HepG2 (cell line): ENCODE measurements around the gene AK2. TPM values are rescaled to one million over a fixed set of nuclear protein-coding genes. Genes with fewer than 3 reads are reported as not detected.

Experiments used
- ARNTL ChIP-seq: sonication (generic); formaldehyde crosslinking; IDR thresholded peaks from 2 replicates; pipeline ENCODE4 v1.4.0; 2020; ENCODE audit warnings: mild to moderate bottlenecking, missing genetic modification reagents
- ATF2 ChIP-seq: sonication (generic); formaldehyde crosslinking; IDR thresholded peaks from 2 replicates; pipeline ENCODE4 v1.4.0; 2020; ENCODE audit warnings: missing genetic modification reagents
- CC2D1A ChIP-seq: sonication (generic); formaldehyde crosslinking; IDR thresholded peaks from 2 replicates; pipeline ENCODE4 v1.8.1; 2023; ENCODE audit warnings: mild to moderate bottlenecking, missing genetic modification reagents
- DMAP1 ChIP-seq: IDR thresholded peaks from 2 replicates; pipeline ENCODE4 v1.6.1; 2016
- ELF4 ChIP-seq: sonication (generic); formaldehyde crosslinking; IDR thresholded peaks from 2 replicates; pipeline ENCODE4 v1.5.0; 2020; ENCODE audit warnings: missing genetic modification reagents, mild to moderate bottlenecking, moderate library complexity, borderline replicate concordance
- ERF ChIP-seq: IDR thresholded peaks from 2 replicates; pipeline ENCODE4 v1.6.1; 2018; ENCODE audit warnings: missing biosample characterization, missing genetic modification reagents
- NFATC3 ChIP-seq: sonication (generic); formaldehyde crosslinking; IDR thresholded peaks from 2 replicates; pipeline ENCODE4 v1.5.1; 2020; ENCODE audit warnings: mild to moderate bottlenecking, missing genetic modification reagents
- POLR2AphosphoS2 ChIP-seq: IDR thresholded peaks from 2 replicates; pipeline ENCODE4 v1.6.1; 2011; ENCODE audit warnings: low read depth, low read length, improper control_type of control experiment
- RAD21 ChIP-seq: fragments of 450-650 bp; formaldehyde crosslinking; IDR thresholded peaks from 2 replicates; pipeline ENCODE4 v1.5.0; 2020; ENCODE audit warnings: mild to moderate bottlenecking
- RARG ChIP-seq: sonication (generic); formaldehyde crosslinking; IDR thresholded peaks from 2 replicates; pipeline ENCODE4 v1.4.0; 2020; ENCODE audit warnings: low read depth, mild to moderate bottlenecking, missing genetic modification reagents
- RERE ChIP-seq: IDR thresholded peaks from 2 replicates; pipeline ENCODE4 v1.6.1; 2016; ENCODE audit warnings: low read depth, missing genetic modification reagents, missing compliant biosample characterization
- SKI ChIP-seq: fragments of 450-650 bp; IDR thresholded peaks from one replicate; pipeline ENCODE4 v1.6.1; 2018; ENCODE audit warnings: mild to moderate bottlenecking; ENCODE audit not compliant: partially characterized antibody
- SP1 ChIP-seq, 2 experiments: fragments of 450-650 bp in 1 of 2; sonication (generic) in 1 of 2; formaldehyde crosslinking in 1 of 2; IDR thresholded peaks; 2 replicates each; pipeline versions ENCODE4 v1.4.0 to v1.6.1; 2016 to 2020; ENCODE audit warnings: missing genetic modification reagents in 1 of 2
- SUZ12 ChIP-seq: fragments of 150-350 bp; IDR thresholded peaks from 2 replicates; pipeline ENCODE4 v1.6.1; 2014; ENCODE audit warnings: low read depth, low read length
- TAF1 ChIP-seq: sonication (generic); formaldehyde crosslinking; IDR thresholded peaks from 2 replicates; pipeline ENCODE4 v1.4.0; 2020; ENCODE audit warnings: missing genetic modification reagents
- TCF7L2 ChIP-seq: IDR thresholded peaks from 2 replicates; pipeline ENCODE4 v1.6.1; 2011; ENCODE audit warnings: mild to moderate bottlenecking, low read depth, low read length, moderate library complexity
- ZBTB25 ChIP-seq: IDR thresholded peaks from 2 replicates; pipeline ENCODE4 v1.6.1; 2018; ENCODE audit warnings: missing genetic modification reagents
- ZNF276 ChIP-seq: sonication (generic); formaldehyde crosslinking; IDR thresholded peaks from 2 replicates; pipeline ENCODE4 v1.4.0; 2020; ENCODE audit warnings: mild to moderate bottlenecking, low read depth, missing genetic modification reagents
- ZNF530 ChIP-seq: sonication (generic); formaldehyde crosslinking; IDR thresholded peaks from 2 replicates; pipeline ENCODE4 v1.5.0; 2020; ENCODE audit warnings: low read depth, mild to moderate bottlenecking, missing genetic modification reagents
- ZNF891 ChIP-seq: sonication (generic); formaldehyde crosslinking; IDR thresholded peaks from 2 replicates; pipeline ENCODE4 v1.5.0; 2020; ENCODE audit warnings: mild to moderate bottlenecking, missing genetic modification reagents
- polyA plus RNA-seq, 8 experiments: library from polyadenylated mRNA; depleted of rRNA in 3 of 8; stranded (reverse) in 7 of 8; unstranded in 1 of 8; fragments of >200 nt; fragmentation: Illumina TruSeq in 4 of 8; extraction: Trizol in 4 of 8; gene quantifications; 2 replicates each; pipeline versions ENCODE4 v1.2.1 to v1.2.3, GENCODE V29; 2011 to 2016; ENCODE audit warnings: low read depth in 4 of 8, missing spikeins in 1 of 8, mixed read lengths in 1 of 8; ENCODE audit not compliant: insufficient read depth in 1 of 8
- total RNA-seq, 5 experiments: library from RNA; depleted of rRNA; stranded (reverse); fragments of >200 nt; fragmentation: Illumina TruSeq; extraction: Trizol; gene quantifications; 2 replicates each; pipeline ENCODE4 v1.2.3, GENCODE V29; 2016; ENCODE audit warnings: low read depth in 1 of 5

AK2 gene
- total and polyA plus RNA-seq, 2 of the 13 experiments (the other 11 are each of a cell fraction or from before 2014, with no cell fraction given) = 170 to 188 TPM

GRCh38 chr1:33036526-33037503, at the start of gene AK2 (continued):
- TF ChIP-seq ZBTB25 (CRISPR knock-in tag) = no peak; the same call in 1 of the 2 replicates
- peak; percentile 88 for TF ChIP-seq ARNTL
- TF ChIP-seq POLR2AphosphoS2 = no peak
- TF ChIP-seq ATF2 (CRISPR knock-in tag) = no peak; the same call in 1 of the 2 replicates
- TF ChIP-seq NFATC3 (CRISPR knock-in tag) = peak; percentile 93; the same call in 1 of the 2 replicates
- no peak for TF ChIP-seq RERE (CRISPR knock-in tag)
- TF ChIP-seq TAF1 (CRISPR knock-in tag) = peak; percentile 84
- TF ChIP-seq ZNF530 (CRISPR knock-in tag) = no peak
- peak; percentile 82 for TF ChIP-seq DMAP1 (CRISPR knock-in tag)
- no peak for TF ChIP-seq SUZ12
- TF ChIP-seq TCF7L2 = no peak
- peak; percentile 89 for TF ChIP-seq ZNF891 (CRISPR knock-in tag)
- no peak for TF ChIP-seq RAD21 (CRISPR knock-in tag)
- peak; percentile 94 for TF ChIP-seq ELF4
- TF ChIP-seq SP1 (IDR thresholded peaks at IDR 0.05) = no peak
- TF ChIP-seq SP1 (CRISPR knock-in tag; IDR thresholded peaks at IDR 0.05) = peak; percentile 95
- no peak for TF ChIP-seq CC2D1A
- peak; percentile 94 for TF ChIP-seq ZNF276
- peak; percentile 21 for TF ChIP-seq SKI
- peak; percentile 75; the same call in 1 of the 2 replicates for TF ChIP-seq RARG (CRISPR knock-in tag)
- peak; percentile 94 for TF ChIP-seq ERF
